Measurements from ENCODE around the gene GRK3. TPM values are rescaled to one million over a fixed set of nuclear protein-coding genes. Genes with fewer than 3 reads are reported as not detected.

GRK3 gene
- total and polyA plus RNA-seq, 7 donors = 1.2 to 9.6 (median 7.2) TPM

DNA sequence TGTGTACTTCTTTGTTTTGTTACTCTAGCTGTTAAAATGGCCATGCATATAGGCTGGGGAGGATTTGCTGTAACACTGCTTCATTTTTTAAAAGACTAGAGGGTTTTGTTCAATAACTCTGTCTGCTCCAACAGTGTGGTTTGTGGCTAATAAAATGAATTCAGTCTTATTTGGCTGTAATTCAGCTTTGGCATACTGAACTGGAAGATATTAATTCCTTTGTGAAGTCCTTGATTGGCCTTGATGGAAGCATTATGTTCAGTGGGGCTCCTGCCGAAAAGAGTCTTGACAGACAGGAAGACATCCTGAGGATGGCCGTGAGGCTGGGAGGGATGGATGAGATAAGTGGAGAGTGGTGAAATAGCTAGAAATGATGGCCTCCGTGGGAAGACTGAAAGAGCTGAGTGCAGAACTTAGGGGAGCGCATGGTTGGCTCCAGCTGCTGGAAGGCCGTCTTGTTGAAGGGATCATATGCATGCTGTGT lies 132.7 kb downstream of the GRK3 start:
- intact Hi-C loops (cut with DNase I) = loop anchor here (10.0 kb wide), 1 partner anchor 132 kb away; the partner anchor contains the start of gene GRK3
- no peak for DNase-seq
- 84 to 86% methylated on average over 5 of the region's 5 CpGs for WGBS, 2 donors
- H3K4me3 ChIP-seq = no peak overlapping the region
- TF ChIP-seq POLR2AphosphoS5 (IDR thresholded peaks at IDR 0.05) = no peak
- TF ChIP-seq, protein P1, sequence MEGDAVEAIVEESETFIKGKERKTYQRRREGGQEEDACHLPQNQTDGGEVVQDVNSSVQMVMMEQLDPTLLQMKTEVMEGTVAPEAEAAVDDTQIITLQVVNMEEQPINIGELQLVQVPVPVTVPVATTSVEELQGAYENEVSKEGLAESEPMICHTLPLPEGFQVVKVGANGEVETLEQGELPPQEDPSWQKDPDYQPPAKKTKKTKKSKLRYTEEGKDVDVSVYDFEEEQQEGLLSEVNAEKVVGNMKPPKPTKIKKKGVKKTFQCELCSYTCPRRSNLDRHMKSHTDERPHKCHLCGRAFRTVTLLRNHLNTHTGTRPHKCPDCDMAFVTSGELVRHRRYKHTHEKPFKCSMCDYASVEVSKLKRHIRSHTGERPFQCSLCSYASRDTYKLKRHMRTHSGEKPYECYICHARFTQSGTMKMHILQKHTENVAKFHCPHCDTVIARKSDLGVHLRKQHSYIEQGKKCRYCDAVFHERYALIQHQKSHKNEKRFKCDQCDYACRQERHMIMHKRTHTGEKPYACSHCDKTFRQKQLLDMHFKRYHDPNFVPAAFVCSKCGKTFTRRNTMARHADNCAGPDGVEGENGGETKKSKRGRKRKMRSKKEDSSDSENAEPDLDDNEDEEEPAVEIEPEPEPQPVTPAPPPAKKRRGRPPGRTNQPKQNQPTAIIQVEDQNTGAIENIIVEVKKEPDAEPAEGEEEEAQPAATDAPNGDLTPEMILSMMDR (IDR thresholded peaks at IDR 0.05) = no peak
- TF ChIP-seq EP300 (IDR thresholded peaks at IDR 0.05) = no peak
- TF ChIP-seq POLR2A (IDR thresholded peaks at IDR 0.05) = no peak
- H3K9me3 ChIP-seq = no peaks in the 10 kb centered on the region
- H3K36me3 ChIP-seq = peaks cover 0 to 8% (median 0%) of the 10 kb centered on the region in 4 donors
- H3K27me3 ChIP-seq = no peaks in the 10 kb centered on the region
- no peak overlapping the region for H3K27ac ChIP-seq
- peaks cover 0 to 8% (median 3%) of the 10 kb centered on the region in 4 donors for H3K4me1 ChIP-seq

GRCh38 chr22:25697978-25698377 lies 133.5 kb downstream of the GRK3 start:
- DNase-seq = no peak
- Histone ChIP-seq H3K27me3 (no peaks in the 10 kb centered on the region), H3K4me1 (peaks cover 0 to 8% (median 3%) of the 10 kb centered on the region in 4 donors), H3K9me3 (no peaks in the 10 kb centered on the region), H3K4me3 (no peak overlapping the region), H3K36me3 (peaks cover 0 to 8% (median 0%) of the 10 kb centered on the region in 4 donors), H3K27ac (no peak overlapping the region)
- intact Hi-C loops (cut with DNase I) = loop anchor here (10.0 kb wide), 1 partner anchor 133 kb away; the partner anchor contains the start of gene GRK3
- WGBS, 2 donors = 94 to 96% methylated on average over 2 of the region's 2 CpGs
- TF ChIP-seq EP300 (IDR thresholded peaks at IDR 0.05) (no peak), POLR2A (IDR thresholded peaks at IDR 0.05) (no peak), POLR2AphosphoS5 (IDR thresholded peaks at IDR 0.05) (no peak)
- TF ChIP-seq, protein P1 (IDR thresholded peaks at IDR 0.05) = no peak

DNA sequence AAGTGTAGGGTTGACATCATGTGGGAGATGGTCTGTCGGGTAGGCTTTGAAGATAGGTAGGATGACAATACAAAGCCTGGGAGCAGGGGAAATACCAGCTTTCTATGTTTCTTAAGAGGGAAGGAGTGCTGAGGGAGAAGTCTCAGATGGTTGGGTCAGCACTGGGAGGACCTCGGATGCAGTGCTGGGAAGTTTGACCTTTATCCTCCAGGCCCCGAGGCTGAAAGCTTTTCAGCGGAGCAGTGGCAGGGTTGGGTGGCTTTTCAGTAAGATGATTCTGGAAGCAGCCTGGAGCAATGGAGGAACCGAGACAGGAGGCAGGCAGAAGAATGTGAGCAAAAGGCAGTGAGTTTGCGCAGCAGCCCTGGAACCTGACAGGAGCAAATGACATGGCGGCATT lies 134.0 kb downstream of the GRK3 start:
- peaks cover 0 to 8% (median 3%) of the 10 kb centered on the region in 4 donors for H3K4me1 ChIP-seq
- intact Hi-C loops (cut with DNase I) = loop anchor here (10.0 kb wide), 1 partner anchor 134 kb away; the partner anchor contains the start of gene GRK3

DNA sequence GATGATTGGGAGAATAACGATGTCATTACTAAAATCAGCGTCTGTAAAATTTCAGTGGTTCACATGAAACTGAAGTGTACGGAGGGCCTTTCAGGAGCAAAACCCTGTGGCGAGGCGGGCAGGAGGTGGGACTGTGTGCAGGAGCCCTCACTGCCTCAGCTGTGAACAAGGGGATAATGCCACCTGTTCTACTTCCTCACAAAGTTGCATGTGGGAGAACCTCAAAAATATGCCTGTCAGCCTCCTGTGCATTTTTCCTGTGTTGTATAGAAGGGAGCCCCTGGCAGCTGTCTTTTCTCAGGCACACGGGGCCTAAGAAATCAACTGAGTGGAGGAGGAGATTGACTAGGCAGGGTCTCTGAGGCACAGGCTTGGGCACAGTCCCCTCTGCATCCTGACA lies 134.5 kb downstream of the GRK3 start:
- TF ChIP-seq POLR2A (IDR thresholded peaks at IDR 0.05) (no peak), EP300 (IDR thresholded peaks at IDR 0.05) (no peak), POLR2AphosphoS5 (IDR thresholded peaks at IDR 0.05) (no peak)
- TF ChIP-seq, protein P1 (IDR thresholded peaks at IDR 0.05) = no peak
- Histone ChIP-seq H3K4me3 (no peak overlapping the region), H3K36me3 (peaks cover 0 to 10% (median under 1%) of the 10 kb centered on the region in 4 donors), H3K9me3 (no peaks in the 10 kb centered on the region), H3K27ac (no peak overlapping the region), H3K4me1 (peaks cover 0 to 8% (median 3%) of the 10 kb centered on the region in 4 donors), H3K27me3 (no peaks in the 10 kb centered on the region)
- no peak for DNase-seq
- intact Hi-C loops (cut with DNase I) = loop anchor here (10.0 kb wide), 1 partner anchor 134 kb away; the partner anchor contains the start of gene GRK3
- 76 to 90% methylated on average over 6 of the region's 6 CpGs for WGBS, 2 donors

More for the DNA sequence above, 134.0 kb downstream of the GRK3 start:
- TF ChIP-seq, protein P1 (IDR thresholded peaks at IDR 0.05) = no peak
- TF ChIP-seq POLR2A (IDR thresholded peaks at IDR 0.05) (no peak), POLR2AphosphoS5 (IDR thresholded peaks at IDR 0.05) (no peak), EP300 (IDR thresholded peaks at IDR 0.05) (no peak)
- Histone ChIP-seq H3K9me3 (no peaks in the 10 kb centered on the region), H3K36me3 (peaks cover 0 to 8% (median 0%) of the 10 kb centered on the region in 4 donors), H3K27ac (no peak overlapping the region), H3K27me3 (no peaks in the 10 kb centered on the region), H3K4me3 (no peak overlapping the region)
- no peak for DNase-seq
- WGBS, 2 donors = 84 to 90% methylated on average over 7 of the region's 7 CpGs
